Astrocyte (in vitro differentiated cells and primary cell): Measurements from ENCODE around the gene TDRD15. TPM values are rescaled to one million over a fixed set of nuclear protein-coding genes. Genes with fewer than 3 reads are reported as not detected.

Experiments
- DNase-seq: peaks from one replicate; pipeline ENCODE4 v3.0.0-alpha.2; 2010; ENCODE audit warnings: low read depth
- FAIRE-seq: peaks from 2 replicates; lab custom pipeline; 2011; peaks lifted over from hg19 to GRCh38; lab: Jason Lieb, UNC
- H2AFZ ChIP-seq: 2 replicates; pipeline ENCODE4 v1.6.0; 2012; ENCODE audit warnings: low read depth, low read length, inconsistent platforms
- H3K27ac ChIP-seq: 2 replicates; pipeline ENCODE4 v1.5.1; 2011; ENCODE audit warnings: low read depth, low read length, inconsistent platforms
- H3K27me3 ChIP-seq: 2 replicates; pipeline ENCODE4 v1.6.0; 2011; ENCODE audit warnings: low read length, inconsistent platforms; ENCODE audit not compliant: insufficient read depth
- H3K36me3 ChIP-seq: 2 replicates; pipeline ENCODE4 v1.5.1; 2011; ENCODE audit warnings: low read length, inconsistent platforms; ENCODE audit not compliant: insufficient read depth
- H3K4me1 ChIP-seq: 2 replicates; pipeline ENCODE4 v1.5.1; 2011; ENCODE audit warnings: low read length, inconsistent platforms; ENCODE audit not compliant: insufficient read depth
- H3K4me2 ChIP-seq: 2 replicates; pipeline ENCODE4 v1.6.0; 2012; ENCODE audit warnings: low read length, inconsistent platforms
- H3K4me3 ChIP-seq: 2 replicates; pipeline ENCODE4 v1.5.1; 2011; ENCODE audit warnings: low read depth, mild to moderate bottlenecking, low read length, inconsistent platforms; ENCODE audit not compliant: insufficient read depth
- H3K79me2 ChIP-seq: 2 replicates; pipeline ENCODE4 v1.6.0; 2012; ENCODE audit warnings: mild to moderate bottlenecking, low read length, inconsistent platforms; ENCODE audit not compliant: insufficient read depth
- H3K9ac ChIP-seq: 2 replicates; pipeline ENCODE4 v1.6.0; 2012; ENCODE audit warnings: mild to moderate bottlenecking, low read length, inconsistent platforms
- H3K9me3 ChIP-seq: 2 replicates; pipeline ENCODE4 v1.5.1; 2012; ENCODE audit warnings: low read depth, mild to moderate bottlenecking, low read length, inconsistent platforms; ENCODE audit not compliant: insufficient read depth
- H4K20me1 ChIP-seq: 2 replicates; pipeline ENCODE4 v1.6.0; 2012; ENCODE audit warnings: low read length, inconsistent platforms; ENCODE audit not compliant: insufficient read depth
- H3K27ac Mint-ChIP-seq: one replicate; pipeline ENCODE4 v1.8.0; 2021; ENCODE audit warnings: mild to moderate bottlenecking, mixed read lengths; ENCODE audit not compliant: unreplicated experiment
- H3K27me3 Mint-ChIP-seq: one replicate; pipeline ENCODE4 v1.8.0; 2021; ENCODE audit warnings: low read depth, mixed read lengths; ENCODE audit not compliant: unreplicated experiment
- H3K36me3 Mint-ChIP-seq: one replicate; pipeline ENCODE4 v1.8.0; 2021; ENCODE audit warnings: low read depth, mixed read lengths; ENCODE audit not compliant: unreplicated experiment
- H3K4me1 Mint-ChIP-seq: one replicate; pipeline ENCODE4 v1.8.0; 2021; ENCODE audit warnings: low read depth, mixed read lengths; ENCODE audit not compliant: unreplicated experiment
- H3K4me3 Mint-ChIP-seq: one replicate; pipeline ENCODE4 v1.8.0; 2021; ENCODE audit warnings: mild to moderate bottlenecking, moderate library complexity, mixed read lengths; ENCODE audit not compliant: unreplicated experiment
- H3K9me3 Mint-ChIP-seq: one replicate; pipeline ENCODE4 v1.8.0; 2021; ENCODE audit warnings: mild to moderate bottlenecking, mixed read lengths; ENCODE audit not compliant: unreplicated experiment
- CTCF ChIP-seq: IDR thresholded peaks from 2 replicates; pipeline ENCODE4 v1.5.1; 2011; ENCODE audit warnings: low read depth, mild to moderate bottlenecking, inconsistent platforms, low read length, moderate library complexity; ENCODE audit not compliant: insufficient read depth
- EZH2 ChIP-seq: IDR thresholded peaks from 2 replicates; pipeline ENCODE4 v1.6.1; 2012; ENCODE audit warnings: mild to moderate bottlenecking, low read length, inconsistent platforms; ENCODE audit not compliant: insufficient read depth
- total RNA-seq: library from RNA; stranded (reverse); gene quantifications from 2 replicates; pipeline ENCODE4 v1.2.1, GENCODE V29; 2021

The TDRD15 gene
- total RNA-seq, 1 donor from 2014 or later, result not detected

GRCh38 chr2:21183306-21183705 lies 59.5 kb downstream of the TDRD15 start:
- Histone ChIP-seq H3K36me3 (no peaks in the 10 kb centered on the region), H2AFZ (no peak overlapping the region), H3K27me3 (no peaks in the 10 kb centered on the region), H3K79me2 (no peaks in the 10 kb centered on the region), H3K9me3 (no peaks in the 10 kb centered on the region), H3K4me1 (no peaks in the 10 kb centered on the region), H3K9ac (no peak overlapping the region), H4K20me1 (no peaks in the 10 kb centered on the region), H3K27ac (no peak overlapping the region), H3K4me3 (no peak overlapping the region), H3K4me2 (no peak overlapping the region)
- no peaks in the 10 kb centered on the region for H3K9me3 Mint-ChIP-seq
- H3K27me3 Mint-ChIP-seq, result peaks cover 2% of the 10 kb centered on the region
- DNase-seq (no peak), FAIRE-seq (no peak)
- H3K4me3 Mint-ChIP-seq, result no peak overlapping the region
- no peaks in the 10 kb centered on the region for H3K4me1 Mint-ChIP-seq
- no peak overlapping the region for H3K27ac Mint-ChIP-seq
- no peak for TF ChIP-seq CTCF
- no peak for TF ChIP-seq EZH2
- no peaks in the 10 kb centered on the region for H3K36me3 Mint-ChIP-seq

GRCh38 chr2:21183726-21184125 lies 60.0 kb downstream of the TDRD15 start:
- Mint-ChIP-seq H3K4me1 (no peaks in the 10 kb centered on the region), H3K27me3 (peaks cover 2% of the 10 kb centered on the region)

More at GRCh38 chr2:21183726-21184125, 60.0 kb downstream of the TDRD15 start:
- H3K36me3 ChIP-seq, result no peaks in the 10 kb centered on the region
- no peaks in the 10 kb centered on the region for H3K36me3 Mint-ChIP-seq
- no peak overlapping the region for H2AFZ ChIP-seq
- no peaks in the 10 kb centered on the region for H3K27me3 ChIP-seq
- H3K27ac ChIP-seq, result no peak overlapping the region
- H3K4me3 ChIP-seq, result no peak overlapping the region
- no peaks in the 10 kb centered on the region for H3K9me3 ChIP-seq
- no peak overlapping the region for H3K9ac ChIP-seq
- H3K79me2 ChIP-seq, result no peaks in the 10 kb centered on the region
- H4K20me1 ChIP-seq, result no peaks in the 10 kb centered on the region
- DNase-seq (no peak), FAIRE-seq (no peak)
- H3K4me2 ChIP-seq, result no peak overlapping the region
- no peaks in the 10 kb centered on the region for H3K4me1 ChIP-seq
- TF ChIP-seq EZH2 (no peak), CTCF (no peak)
- no peak overlapping the region for H3K27ac Mint-ChIP-seq
- H3K4me3 Mint-ChIP-seq, result no peak overlapping the region
- H3K9me3 Mint-ChIP-seq, result no peaks in the 10 kb centered on the region
